T-helper 22 cell (primary cell): Measurements from ENCODE around the gene NECTIN1.

ENCODE experiments used
- DNase-seq: peaks from one replicate; pipeline ENCODE4 v3.0.0-alpha.2; 2020; ENCODE audit warnings: low read depth

The NECTIN1 gene

GRCh38 chr11:119671561-119672015, 57.4 kb downstream of the NECTIN1 start:
- no peak for DNase-seq

GRCh38 chr11:119671051-119671450, 57.9 kb downstream of the NECTIN1 start:
- DNase-seq, result no peak

DNA sequence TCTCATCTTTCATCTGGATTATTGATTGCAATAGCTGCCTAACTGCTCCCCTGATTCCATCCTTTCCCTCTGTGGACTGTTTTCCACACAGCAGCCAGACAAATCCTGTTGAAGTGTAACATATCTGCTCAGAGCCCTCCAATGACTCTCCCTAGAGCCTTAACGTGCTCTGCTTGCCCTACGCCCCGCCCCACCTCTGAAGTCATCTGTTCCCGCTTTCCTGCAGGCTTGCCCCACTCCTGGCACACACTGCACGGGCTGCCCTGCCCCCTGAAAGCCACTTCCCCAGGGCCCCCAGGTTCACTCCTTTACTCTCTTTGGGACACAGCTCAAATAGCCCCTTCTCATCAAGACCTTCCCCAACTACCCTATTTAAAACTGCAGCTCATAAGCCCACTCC, 59.5 kb downstream of the NECTIN1 start:
- DNase-seq, result no peak

DNA sequence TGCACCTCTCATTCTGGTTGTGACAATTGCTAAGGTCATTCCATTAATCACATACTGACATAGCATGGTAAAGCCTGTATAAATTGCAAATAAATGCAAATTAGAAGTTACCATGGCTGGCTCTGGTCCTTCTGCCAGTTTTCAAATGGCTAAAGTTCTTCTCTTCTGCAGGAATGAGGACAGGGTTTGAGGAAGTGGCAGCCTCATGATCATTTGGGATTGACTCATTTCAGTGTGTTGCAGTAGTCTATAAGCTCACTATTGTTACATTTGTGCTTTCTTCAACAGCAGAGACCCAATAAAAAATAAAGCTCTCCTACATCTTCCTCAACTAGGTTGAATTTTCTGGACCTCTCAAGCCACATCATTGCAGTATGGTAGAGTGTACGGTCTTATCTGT, 60.3 kb downstream of the NECTIN1 start:
- DNase-seq, result no peak

DNA sequence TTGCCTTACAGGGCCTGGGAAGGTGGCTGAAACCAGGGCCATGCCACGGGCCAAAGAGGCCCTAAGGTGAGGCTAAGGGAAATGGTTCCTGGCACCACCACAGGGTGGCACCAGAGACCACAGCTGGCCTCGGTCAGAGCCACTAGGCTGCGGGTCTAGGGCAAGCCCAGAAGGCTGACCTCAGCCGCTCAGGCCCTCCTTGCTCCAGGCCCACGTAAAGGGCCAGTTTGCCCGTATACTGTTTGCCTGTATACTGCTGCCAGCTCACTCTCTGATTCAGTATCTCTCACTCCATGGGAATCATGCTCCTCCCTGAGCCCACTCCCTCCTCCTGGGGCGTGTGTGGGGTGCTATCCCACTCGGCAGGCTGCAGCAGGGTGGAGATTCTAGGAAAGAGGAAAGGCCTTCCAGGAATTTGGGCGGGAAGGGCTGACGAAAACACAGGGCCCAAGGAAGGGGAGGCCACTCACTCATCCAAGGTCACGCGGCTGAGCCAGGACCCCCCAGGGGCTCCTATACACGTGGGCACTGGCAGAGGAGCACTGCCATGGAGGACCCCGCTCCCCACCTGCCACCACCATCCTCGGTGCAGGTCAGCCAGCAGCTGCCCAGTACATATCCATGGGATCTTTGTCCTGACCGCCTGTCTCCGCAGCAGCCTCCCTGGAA, 62.4 kb downstream of the NECTIN1 start:
- peak; percentile 4 for DNase-seq

- DNase-seq, result no peak
These were observed 62.9 kb downstream of the NECTIN1 start for GRCh38 chr11:119666061-119666460.

DNA sequence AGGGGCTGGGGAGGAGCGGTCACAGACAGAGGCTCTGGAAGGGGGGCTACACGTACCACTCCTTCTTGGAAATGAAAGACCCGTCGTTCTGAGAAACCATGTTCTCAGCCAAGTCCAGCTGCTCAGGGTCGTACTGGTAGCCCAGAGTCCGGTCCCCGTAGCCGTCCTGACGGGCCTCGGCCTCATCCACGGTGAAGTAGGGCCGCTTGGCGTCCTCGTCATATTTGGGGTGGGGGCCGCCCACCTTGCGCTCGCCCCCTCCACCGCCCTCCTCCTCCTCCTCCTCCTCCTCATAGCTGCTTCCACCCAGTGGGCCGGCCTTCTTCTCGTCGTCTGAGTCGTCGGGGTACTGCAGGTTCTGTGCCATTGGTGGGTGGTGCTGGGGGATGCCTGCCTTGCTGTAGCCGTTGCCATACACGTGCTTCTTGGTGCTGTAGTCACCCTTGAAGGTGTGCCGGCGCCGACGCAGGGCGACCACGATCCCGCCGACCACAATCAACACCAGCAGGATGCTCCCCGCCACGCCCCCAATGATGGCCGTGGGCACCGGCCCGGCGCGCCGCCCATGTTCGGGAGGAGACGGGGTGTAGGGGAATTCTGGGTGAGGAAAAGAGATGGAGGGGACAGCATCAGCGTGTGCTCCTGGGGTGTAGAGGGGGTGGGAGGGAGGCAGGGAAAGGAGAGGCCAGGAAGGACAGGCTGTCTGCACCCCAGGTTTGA, 64.1 kb downstream of the NECTIN1 start:
- no peak for DNase-seq

DNA sequence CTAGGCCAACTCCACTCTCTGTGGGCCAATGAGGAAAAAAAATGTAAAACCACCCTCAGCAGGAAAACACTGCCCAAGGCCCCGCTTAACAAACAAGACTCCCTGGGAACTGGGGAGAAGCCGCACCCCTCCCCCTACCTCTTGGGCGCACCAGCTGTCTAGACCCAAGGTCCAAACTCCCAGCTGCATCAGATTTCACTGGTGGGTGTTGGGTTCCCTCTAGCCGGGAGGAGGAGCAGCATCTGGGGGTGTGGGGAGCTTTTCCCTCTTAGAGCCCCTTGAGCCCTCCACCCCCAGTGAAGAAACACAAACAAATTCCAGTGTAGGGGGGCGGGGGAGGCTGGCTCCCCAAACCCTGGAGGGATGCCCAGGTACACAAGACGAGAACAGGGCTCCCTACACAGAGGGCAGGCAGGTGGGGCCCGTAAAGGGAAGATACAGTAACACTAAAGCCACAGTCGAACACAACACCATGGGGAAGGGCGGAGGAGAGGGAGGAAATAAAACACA, 64.9 kb downstream of the NECTIN1 start:
- no peak for DNase-seq

- DNase-seq, result no peak
These were observed 65.7 kb downstream of the NECTIN1 start for GRCh38 chr11:119663279-119663678.

DNA sequence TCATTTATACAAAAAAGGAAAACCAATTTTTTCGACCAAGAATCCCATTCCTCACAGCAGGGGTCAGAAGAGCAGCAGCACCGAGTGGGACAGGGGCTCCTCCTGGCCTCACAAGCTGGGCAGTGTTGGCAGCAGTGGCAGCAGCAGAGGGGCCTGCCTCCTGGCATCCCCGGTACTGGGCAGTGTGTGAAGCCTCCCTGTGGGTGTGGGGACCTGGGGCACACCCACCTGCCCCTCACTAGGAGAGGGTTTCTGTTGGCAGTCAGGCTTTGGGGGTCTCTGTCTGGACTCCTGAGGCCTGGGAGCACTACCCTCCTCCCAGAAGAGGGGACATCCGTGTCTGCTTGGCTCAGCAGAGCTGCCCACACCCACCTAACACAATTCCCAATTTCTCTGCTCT, 67.8 kb downstream of the NECTIN1 start:
- DNase-seq, result no peak

GRCh38 chr11:119659971-119660723, 68.9 kb downstream of the NECTIN1 start:
- DNase-seq, result no peak

DNA sequence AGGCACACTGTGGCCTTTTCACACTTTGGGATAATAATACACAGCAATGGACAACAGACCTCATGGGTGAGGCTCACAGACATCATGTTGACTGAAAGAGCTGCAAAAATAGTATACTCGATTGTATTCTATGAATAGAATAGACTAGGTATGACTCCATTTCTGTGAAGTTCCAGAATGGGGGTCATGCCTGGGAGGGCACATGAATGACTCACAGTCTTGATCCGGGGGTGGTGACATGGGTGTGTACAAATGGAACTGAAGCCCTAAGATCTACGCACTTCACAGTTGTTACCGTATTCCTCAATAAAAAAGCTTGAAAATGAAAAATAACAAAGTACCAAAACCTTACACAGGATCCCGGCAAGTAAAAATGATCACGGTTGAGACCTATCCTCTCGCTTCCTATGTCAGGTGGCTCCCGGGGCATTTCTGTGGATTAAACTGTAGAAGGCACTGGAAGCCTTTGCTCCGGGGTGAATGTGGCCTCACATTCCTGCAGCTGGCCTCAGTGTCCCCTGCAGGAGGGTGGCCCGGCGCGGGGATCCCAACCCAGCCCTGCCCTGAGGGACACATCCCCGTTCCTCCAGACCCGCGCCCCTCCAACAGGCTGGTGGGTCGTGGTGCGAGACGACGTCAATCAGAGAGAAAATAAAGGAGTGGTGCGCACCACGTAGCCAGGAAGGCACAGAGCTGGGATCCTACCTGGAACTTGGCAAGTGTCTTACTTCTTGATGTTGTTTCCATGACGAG, 75.9 kb downstream of the NECTIN1 start:
- no peak for DNase-seq

DNA sequence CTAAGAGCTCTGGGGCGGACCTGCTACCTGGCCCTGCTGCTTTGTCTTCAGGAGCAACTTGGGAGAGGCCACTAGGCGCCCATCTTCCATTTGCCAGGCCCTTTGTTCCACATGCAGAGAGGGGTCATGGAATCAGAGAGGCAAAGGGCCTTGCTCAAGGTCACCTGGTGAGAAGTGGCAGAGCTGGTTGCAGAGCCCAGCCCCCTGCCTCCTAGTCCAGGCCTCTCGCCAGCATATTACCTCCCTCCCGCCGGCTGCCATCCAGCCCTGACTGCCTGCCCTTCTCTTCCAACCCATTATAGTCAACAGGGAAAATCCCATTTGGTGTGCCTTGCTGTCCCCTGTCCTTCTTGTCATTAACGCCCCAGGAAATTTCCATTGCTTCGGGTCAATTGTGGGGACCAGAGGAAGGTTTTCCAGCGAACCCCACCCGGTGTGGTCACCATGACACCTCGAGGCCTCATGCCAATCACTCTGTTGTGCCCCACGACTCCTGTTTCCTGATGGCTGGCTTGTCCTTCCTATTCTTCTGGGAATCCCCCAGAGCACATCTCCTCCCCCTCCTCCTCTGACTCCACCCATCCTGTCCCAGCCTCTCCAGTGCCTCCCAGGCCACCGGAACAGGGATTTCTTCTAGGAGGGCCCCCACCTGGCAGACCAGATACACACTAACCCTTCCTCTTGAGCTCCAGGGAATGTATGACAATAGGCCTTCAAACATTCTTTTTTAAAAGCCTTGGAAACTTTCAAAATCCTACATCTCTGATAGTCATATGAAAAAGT, 77.0 kb downstream of the NECTIN1 start:
- no peak for DNase-seq

GRCh38 chr11:119650251-119650650, 78.7 kb downstream of the NECTIN1 start:
- no peak for DNase-seq

DNA sequence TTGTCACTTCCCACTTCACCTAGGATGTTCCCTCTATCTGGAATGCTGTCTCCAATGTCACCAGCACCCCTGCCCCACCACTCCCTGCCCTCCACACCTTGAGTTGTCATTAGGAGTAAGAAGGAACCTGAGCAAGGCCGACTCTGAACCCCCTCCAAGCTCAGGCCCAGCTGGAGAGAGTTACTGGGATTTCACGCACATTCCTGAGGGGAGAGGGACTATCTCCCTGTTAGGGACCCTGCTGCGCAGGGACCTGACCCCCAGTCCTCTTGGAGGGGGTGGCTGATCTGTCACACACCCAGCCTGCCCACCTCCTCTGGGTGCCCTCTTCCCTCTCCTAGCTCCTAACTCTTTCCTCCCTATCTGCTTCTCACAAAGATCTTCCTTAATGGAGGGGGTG, 81.7 kb downstream of the NECTIN1 start:
- no peak for DNase-seq

DNA sequence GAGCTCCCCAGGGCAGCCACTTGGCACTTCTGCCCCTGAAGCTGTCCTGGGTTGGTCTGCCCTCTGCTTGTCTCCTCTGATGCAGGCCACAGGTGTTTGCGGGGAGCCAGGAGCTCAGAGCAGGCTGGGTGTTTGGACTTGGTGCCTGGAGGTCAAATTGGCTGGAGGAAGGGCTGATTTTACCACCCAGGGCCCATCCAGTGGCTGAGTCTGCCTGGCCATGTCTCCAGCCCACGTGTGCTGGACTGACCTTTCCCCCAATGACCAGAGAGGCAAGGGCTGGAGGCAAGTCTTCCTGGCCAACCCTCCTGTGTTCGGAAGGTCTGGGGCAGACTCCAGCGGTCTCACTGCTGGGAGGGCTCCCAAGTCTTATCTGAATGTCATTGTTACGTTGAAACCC, 84.0 kb downstream of the NECTIN1 start:
- no peak for DNase-seq

GRCh38 chr11:119644502-119644901, 84.5 kb downstream of the NECTIN1 start:
- no peak for DNase-seq

GRCh38 chr11:119643876-119644225, 85.1 kb downstream of the NECTIN1 start:
- DNase-seq, result no peak

DNA sequence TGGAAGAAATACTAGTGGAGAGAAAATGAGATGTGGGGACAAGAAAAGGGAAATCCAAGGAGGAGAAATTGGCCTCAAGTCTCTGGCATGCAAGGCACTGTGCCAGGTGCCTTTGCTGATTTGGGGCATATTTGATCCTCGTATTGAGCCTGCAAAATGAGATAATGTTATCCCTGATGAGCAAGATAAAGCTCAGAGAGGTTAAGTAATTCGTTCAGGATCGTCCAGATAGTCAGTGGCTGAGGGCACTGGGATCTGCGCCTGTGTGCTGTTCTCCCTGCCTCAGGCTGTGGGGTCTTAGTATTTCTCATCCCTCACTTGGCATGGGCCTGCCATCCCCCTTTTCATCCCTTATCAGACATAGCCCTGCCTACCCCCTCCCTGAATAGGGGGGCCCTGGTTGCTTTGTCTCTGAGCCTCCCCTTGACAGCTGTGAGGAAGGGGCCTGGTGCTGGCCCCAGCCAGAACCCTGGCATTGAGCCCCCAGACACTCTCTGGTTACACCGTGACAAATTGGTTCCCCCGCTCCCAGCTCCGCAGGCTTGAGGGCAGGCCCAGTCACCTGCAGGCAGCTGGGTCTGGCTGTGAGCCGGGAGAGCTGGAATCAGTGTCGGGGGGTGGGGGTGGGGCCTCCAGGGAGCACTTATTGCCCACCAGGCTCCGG, 85.7 kb downstream of the NECTIN1 start:
- no peak for DNase-seq

DNA sequence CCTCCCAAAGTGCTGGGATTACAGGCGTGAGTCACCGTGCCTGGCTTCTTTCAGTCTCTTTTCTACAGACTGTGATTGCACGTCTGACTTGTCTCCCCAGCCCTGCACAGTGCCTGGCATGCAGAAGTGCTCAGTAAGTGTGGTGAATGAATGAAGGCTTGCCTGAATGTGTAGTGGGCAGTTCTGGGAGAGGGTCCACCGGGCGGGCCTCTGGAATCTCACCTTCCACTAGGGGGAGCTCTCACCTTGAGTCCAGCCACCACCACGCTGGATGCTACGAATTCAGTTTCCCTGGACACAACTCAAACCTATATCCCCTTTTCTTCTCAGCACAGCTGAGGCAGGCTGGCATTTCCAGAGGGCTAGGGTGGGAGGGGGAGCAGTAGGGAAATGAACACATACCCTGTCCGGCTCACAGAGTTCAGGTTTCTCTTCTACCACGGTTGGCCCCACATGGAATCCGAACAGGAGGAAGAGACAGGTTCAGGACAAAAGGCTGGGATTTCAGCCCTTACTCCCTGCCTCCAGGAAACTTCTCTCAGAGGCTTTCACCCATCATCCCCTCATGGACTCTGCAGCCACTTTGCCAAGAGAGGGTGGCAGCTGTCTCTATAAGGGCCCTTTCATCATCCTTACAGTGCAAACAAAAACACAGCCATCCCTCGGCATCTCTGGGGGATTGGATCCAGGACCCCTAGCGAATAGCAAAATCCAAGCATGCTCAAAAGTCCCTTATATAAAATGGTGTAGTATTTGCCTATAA, 86.8 kb downstream of the NECTIN1 start:
- DNase-seq, result no peak
